HepG2 (cell line): ENCODE results near the gene APLP1. TPM values are rescaled to one million over a fixed set of nuclear protein-coding genes. Genes with fewer than 3 reads are reported as not detected.

ENCODE experiments used
- AKAP8 ChIP-seq: sonication (generic); formaldehyde crosslinking; IDR thresholded peaks from 2 replicates; pipeline ENCODE4 v1.5.1; 2020; ENCODE audit warnings: mild to moderate bottlenecking, missing genetic modification reagents
- BRF2 ChIP-seq: sonication (generic); formaldehyde crosslinking; IDR thresholded peaks from 2 replicates; pipeline ENCODE4 v1.8.1; 2022; ENCODE audit warnings: mild to moderate bottlenecking, missing genetic modification reagents
- CENPX ChIP-seq: sonication (generic); formaldehyde crosslinking; IDR thresholded peaks from 2 replicates; pipeline ENCODE4 v1.9.0; 2021; ENCODE audit warnings: mild to moderate bottlenecking, missing genetic modification reagents, moderate library complexity
- ETV5 ChIP-seq: IDR thresholded peaks from 2 replicates; pipeline ENCODE4 v1.6.1; 2018; ENCODE audit warnings: missing biosample characterization, missing genetic modification reagents, inconsistent platforms, borderline replicate concordance
- HOXA3 ChIP-seq: sonication (generic); formaldehyde crosslinking; IDR thresholded peaks from 2 replicates; pipeline ENCODE4 v1.5.0; 2020; ENCODE audit warnings: missing genetic modification reagents
- PRMT3 ChIP-seq: sonication (generic); formaldehyde crosslinking; IDR thresholded peaks from 2 replicates; pipeline ENCODE4 v1.8.1; 2022; ENCODE audit warnings: low read depth, mild to moderate bottlenecking, moderate library complexity, missing genetic modification reagents, borderline replicate concordance
- SIN3A ChIP-seq: IDR thresholded peaks from 2 replicates; pipeline ENCODE4 v1.6.1; 2011; ENCODE audit warnings: low read depth, mild to moderate bottlenecking, control low read depth, low read length, borderline replicate concordance
- SOX13 ChIP-seq, 3 experiments: fragments of 450-650 bp in 1 of 3; sonication (generic) in 1 of 3; formaldehyde crosslinking in 1 of 3; IDR thresholded peaks in 2 of 3; conservative IDR thresholded peaks in 1 of 3; 2 replicates each; pipeline versions ENCODE4 v1.5.0 to v1.6.1; 2016 to 2020; ENCODE audit warnings: antibody characterized with exemption in 1 of 3, mild to moderate bottlenecking in 1 of 3, missing compliant biosample characterization in 1 of 3, missing genetic modification reagents in 1 of 3, moderate library complexity in 1 of 3
- ZBTB20 ChIP-seq: sonication (generic); formaldehyde crosslinking; IDR thresholded peaks from 2 replicates; pipeline ENCODE4 v1.8.1; 2023; ENCODE audit warnings: missing genetic modification reagents, low read depth, mild to moderate bottlenecking, borderline replicate concordance
- ZNF101 ChIP-seq: sonication (generic); formaldehyde crosslinking; IDR thresholded peaks from 2 replicates; pipeline ENCODE4 v1.4.0; 2020; ENCODE audit warnings: mild to moderate bottlenecking, low read depth, missing genetic modification reagents, borderline replicate concordance
- ZNF317 ChIP-seq: sonication (generic); formaldehyde crosslinking; IDR thresholded peaks from 2 replicates; pipeline ENCODE4 v1.5.0; 2020; ENCODE audit warnings: mild to moderate bottlenecking, missing genetic modification reagents
- ZNF362 ChIP-seq: sonication (generic); formaldehyde crosslinking; IDR thresholded peaks from 2 replicates; pipeline ENCODE4 v1.4.0; 2020; ENCODE audit warnings: missing genetic modification reagents, mild to moderate bottlenecking, borderline replicate concordance
- ZNF547 ChIP-seq: sonication (generic); formaldehyde crosslinking; IDR thresholded peaks from 2 replicates; pipeline ENCODE4 v1.5.1; 2020; ENCODE audit warnings: mild to moderate bottlenecking, missing genetic modification reagents
- ZNF782 ChIP-seq: sonication (generic); formaldehyde crosslinking; IDR thresholded peaks from 2 replicates; pipeline ENCODE4 v1.4.0; 2020; ENCODE audit warnings: missing genetic modification reagents, mild to moderate bottlenecking, borderline replicate concordance
- polyA plus RNA-seq, 8 experiments: library from polyadenylated mRNA; depleted of rRNA in 3 of 8; stranded (reverse) in 7 of 8; unstranded in 1 of 8; fragments of >200 nt; fragmentation: Illumina TruSeq in 4 of 8; extraction: Trizol in 4 of 8; gene quantifications; 2 replicates each; pipeline versions ENCODE4 v1.2.1 to v1.2.3, GENCODE V29; 2011 to 2016; ENCODE audit warnings: low read depth in 4 of 8, missing spikeins in 1 of 8, mixed read lengths in 1 of 8; ENCODE audit not compliant: insufficient read depth in 1 of 8
- total RNA-seq, 5 experiments: library from RNA; depleted of rRNA; stranded (reverse); fragments of >200 nt; fragmentation: Illumina TruSeq; extraction: Trizol; gene quantifications; 2 replicates each; pipeline ENCODE4 v1.2.3, GENCODE V29; 2016; ENCODE audit warnings: low read depth in 1 of 5
- TF ChIP-seq, protein P1 (sequence below): sonication (generic); formaldehyde crosslinking; IDR thresholded peaks from 2 replicates; pipeline ENCODE4; 2020; ENCODE audit warnings: missing genetic modification reagents, mild to moderate bottlenecking, borderline replicate concordance
- TF ChIP-seq, protein P2 (sequence below): sonication (generic); formaldehyde crosslinking; IDR thresholded peaks from 2 replicates; pipeline ENCODE4 v1.4.0; 2020; ENCODE audit warnings: missing genetic modification reagents
- TF ChIP-seq, protein P3 (sequence below): IDR thresholded peaks from 2 replicates; pipeline ENCODE4 v1.6.1; 2016; ENCODE audit warnings: missing biosample characterization, missing genetic modification reagents, low read depth
- TF ChIP-seq, protein P4 (sequence below): sonication (generic); formaldehyde crosslinking; IDR thresholded peaks from 2 replicates; pipeline ENCODE4 v1.9.0; 2022; ENCODE audit warnings: missing genetic modification reagents, mild to moderate bottlenecking, borderline replicate concordance

Gene APLP1
- total and polyA plus RNA-seq, 2 of the 13 experiments (the other 11 are each of a cell fraction or from before 2014, with no cell fraction given) = 2.0 to 2.9 TPM

DNA sequence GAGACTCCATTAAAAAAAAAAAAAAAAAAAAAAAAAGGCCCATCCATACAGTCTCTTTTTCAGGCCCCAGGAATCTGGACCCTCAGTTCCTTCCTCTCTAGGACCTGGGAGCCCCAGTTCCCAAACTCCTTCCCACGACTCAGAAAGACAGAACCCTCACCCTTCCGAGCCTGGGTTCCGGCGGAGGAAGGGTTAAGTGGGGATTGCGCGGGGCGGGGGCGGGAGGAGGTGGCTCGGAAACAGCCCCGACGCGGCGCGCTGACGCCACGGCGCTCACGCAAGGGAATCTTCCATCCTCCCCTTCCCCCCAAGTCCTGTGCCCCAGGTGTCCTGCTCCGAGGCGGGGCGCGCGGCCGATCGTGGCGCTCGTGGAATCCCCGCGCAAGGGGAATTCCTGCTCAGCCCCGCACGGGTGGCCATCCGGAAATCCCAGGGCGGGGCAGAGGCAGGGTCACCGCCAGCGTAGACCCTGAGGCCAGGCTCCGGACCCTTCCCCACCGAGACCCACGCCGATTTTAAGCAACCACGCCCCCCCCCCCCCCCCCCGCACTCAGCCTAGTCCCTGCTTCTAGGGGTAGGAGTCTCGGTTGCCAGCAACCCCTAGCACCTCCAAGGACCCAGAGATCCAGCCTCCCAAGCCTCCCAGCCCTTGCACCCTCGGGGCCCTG, 31.3 kb downstream of the APLP1 start (continued):
- TF ChIP-seq, protein P1, sequence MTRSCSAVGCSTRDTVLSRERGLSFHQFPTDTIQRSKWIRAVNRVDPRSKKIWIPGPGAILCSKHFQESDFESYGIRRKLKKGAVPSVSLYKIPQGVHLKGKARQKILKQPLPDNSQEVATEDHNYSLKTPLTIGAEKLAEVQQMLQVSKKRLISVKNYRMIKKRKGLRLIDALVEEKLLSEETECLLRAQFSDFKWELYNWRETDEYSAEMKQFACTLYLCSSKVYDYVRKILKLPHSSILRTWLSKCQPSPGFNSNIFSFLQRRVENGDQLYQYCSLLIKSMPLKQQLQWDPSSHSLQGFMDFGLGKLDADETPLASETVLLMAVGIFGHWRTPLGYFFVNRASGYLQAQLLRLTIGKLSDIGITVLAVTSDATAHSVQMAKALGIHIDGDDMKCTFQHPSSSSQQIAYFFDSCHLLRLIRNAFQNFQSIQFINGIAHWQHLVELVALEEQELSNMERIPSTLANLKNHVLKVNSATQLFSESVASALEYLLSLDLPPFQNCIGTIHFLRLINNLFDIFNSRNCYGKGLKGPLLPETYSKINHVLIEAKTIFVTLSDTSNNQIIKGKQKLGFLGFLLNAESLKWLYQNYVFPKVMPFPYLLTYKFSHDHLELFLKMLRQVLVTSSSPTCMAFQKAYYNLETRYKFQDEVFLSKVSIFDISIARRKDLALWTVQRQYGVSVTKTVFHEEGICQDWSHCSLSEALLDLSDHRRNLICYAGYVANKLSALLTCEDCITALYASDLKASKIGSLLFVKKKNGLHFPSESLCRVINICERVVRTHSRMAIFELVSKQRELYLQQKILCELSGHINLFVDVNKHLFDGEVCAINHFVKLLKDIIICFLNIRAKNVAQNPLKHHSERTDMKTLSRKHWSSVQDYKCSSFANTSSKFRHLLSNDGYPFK (CRISPR knock-in tag) = no peak
- TF ChIP-seq ZNF547 (no peak), BRF2 (no peak), ETV5 (CRISPR knock-in tag) (peak; percentile 32; the same call in 1 of the 2 replicates), SOX13 (IDR thresholded peaks at IDR 0.05) (no peak), SOX13 (CRISPR knock-in tag; conservative IDR thresholded peaks at IDR 0.05 in 1 of 2, IDR thresholded peaks at IDR 0.05 in 1 of 2) (no peak), ZNF101 (no peak), SIN3A (no peak), CENPX (CRISPR knock-in tag) (no peak), HOXA3 (peak; percentile 68), ZNF362 (CRISPR knock-in tag) (no peak; the same call in 1 of the 2 replicates), ZNF317 (no peak), ZNF782 (no peak), PRMT3 (no peak), AKAP8 (CRISPR knock-in tag) (no peak), ZBTB20 (no peak)
- TF ChIP-seq, protein P2, sequence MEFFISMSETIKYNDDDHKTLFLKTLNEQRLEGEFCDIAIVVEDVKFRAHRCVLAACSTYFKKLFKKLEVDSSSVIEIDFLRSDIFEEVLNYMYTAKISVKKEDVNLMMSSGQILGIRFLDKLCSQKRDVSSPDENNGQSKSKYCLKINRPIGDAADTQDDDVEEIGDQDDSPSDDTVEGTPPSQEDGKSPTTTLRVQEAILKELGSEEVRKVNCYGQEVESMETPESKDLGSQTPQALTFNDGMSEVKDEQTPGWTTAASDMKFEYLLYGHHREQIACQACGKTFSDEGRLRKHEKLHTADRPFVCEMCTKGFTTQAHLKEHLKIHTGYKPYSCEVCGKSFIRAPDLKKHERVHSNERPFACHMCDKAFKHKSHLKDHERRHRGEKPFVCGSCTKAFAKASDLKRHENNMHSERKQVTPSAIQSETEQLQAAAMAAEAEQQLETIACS (CRISPR knock-in tag) = no peak
- TF ChIP-seq, protein P3, sequence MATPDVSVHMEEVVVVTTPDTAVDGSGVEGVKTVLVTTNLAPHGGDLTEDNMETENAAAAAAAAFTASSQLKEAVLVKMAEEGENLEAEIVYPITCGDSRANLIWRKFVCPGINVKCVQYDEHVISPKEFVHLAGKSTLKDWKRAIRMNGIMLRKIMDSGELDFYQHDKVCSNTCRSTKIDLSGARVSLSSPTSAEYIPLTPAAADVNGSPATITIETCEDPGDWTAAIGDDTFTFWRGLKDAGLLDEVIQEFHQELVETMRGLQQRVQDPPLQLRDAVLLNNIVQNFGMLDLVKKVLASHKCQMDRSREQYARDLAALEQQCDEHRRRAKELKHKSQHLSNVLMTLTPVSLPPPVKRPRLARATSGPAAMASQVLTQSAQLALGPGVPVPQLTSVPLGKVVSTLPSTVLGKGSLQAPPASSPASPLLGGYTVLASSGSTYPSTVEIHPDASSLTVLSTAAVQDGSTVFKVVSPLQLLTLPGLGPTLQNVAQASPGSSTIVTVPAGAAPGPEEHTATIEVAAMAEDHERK (CRISPR knock-in tag) = peak; percentile 88
- TF ChIP-seq, protein P4, sequence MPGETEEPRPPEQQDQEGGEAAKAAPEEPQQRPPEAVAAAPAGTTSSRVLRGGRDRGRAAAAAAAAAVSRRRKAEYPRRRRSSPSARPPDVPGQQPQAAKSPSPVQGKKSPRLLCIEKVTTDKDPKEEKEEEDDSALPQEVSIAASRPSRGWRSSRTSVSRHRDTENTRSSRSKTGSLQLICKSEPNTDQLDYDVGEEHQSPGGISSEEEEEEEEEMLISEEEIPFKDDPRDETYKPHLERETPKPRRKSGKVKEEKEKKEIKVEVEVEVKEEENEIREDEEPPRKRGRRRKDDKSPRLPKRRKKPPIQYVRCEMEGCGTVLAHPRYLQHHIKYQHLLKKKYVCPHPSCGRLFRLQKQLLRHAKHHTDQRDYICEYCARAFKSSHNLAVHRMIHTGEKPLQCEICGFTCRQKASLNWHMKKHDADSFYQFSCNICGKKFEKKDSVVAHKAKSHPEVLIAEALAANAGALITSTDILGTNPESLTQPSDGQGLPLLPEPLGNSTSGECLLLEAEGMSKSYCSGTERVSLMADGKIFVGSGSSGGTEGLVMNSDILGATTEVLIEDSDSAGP (CRISPR knock-in tag) = peak; percentile 12; the same call in 1 of the 2 replicates
